ENCODE data around the gene BLID. TPM values are rescaled to one million over a fixed set of nuclear protein-coding genes. Genes with fewer than 3 reads are reported as not detected.

Gene BLID
- total and polyA plus RNA-seq, 2 experiments from 2014 or later = not detected

GRCh38 chr11:122123263-122123929 is 7.4 kb upstream of the BLID start:
- H3K4me1 Mint-ChIP-seq = no peaks in the 10 kb centered on the region
- H3K79me2 ChIP-seq (replicated peaks; ENCODE audit: insufficient read depth) = no peaks in the 10 kb centered on the region

More at GRCh38 chr11:122123263-122123929, 7.4 kb upstream of the BLID start:
- no peaks in the 10 kb centered on the region for H3F3A ChIP-seq (replicated peaks; ENCODE audit: low read depth)
- no peaks in the 10 kb centered on the region for H4K20me1 ChIP-seq (replicated peaks; ENCODE audit: insufficient read depth)
- DNase-seq (ENCODE audit: low spot score) (no peak), ATAC-seq (no peak)
- H3K27ac ChIP-seq (ENCODE audit: low read depth) = no peak overlapping the region
- Mint-ChIP-seq H3K4me3 (no peak overlapping the region), H3K36me3 (ENCODE audit: low read depth) (no peaks in the 10 kb centered on the region), H3K27ac (no peak overlapping the region), H3K9me3 (no peaks in the 10 kb centered on the region), H3K27me3 (ENCODE audit: insufficient read depth, low read depth, poor library complexity) (peaks cover 4% of the 10 kb centered on the region)
- H3K27me3 ChIP-seq (ENCODE audit: insufficient read depth) = no peaks in the 10 kb centered on the region
- H3K4me3 ChIP-seq = no peak overlapping the region
- peaks cover 5% of the 10 kb centered on the region; the same call in 1 of the 2 replicates for H3K9me2 ChIP-seq (ENCODE audit: insufficient read depth)
- no peak overlapping the region for H3K4me2 ChIP-seq
- TF ChIP-seq ZNF331 (CRISPR knock-in tag; IDR thresholded peaks at IDR 0.05; ENCODE audit: low read depth) (no peak), STAT1 (IDR thresholded peaks at IDR 0.05; ENCODE audit: unreplicated experiment) (no peak), EZH2 (IDR thresholded peaks at IDR 0.05; ENCODE audit: low read depth, unreplicated experiment) (no peak), CREB1 (CRISPR knock-in tag; IDR thresholded peaks at IDR 0.05; ENCODE audit: low read depth) (no peak), EZH2phosphoT487 (IDR thresholded peaks at IDR 0.05; ENCODE audit: unreplicated experiment) (no peak), ZNF114 (CRISPR knock-in tag; IDR thresholded peaks at IDR 0.05) (no peak), ETS1 (IDR thresholded peaks at IDR 0.05) (no peak), REST (IDR thresholded peaks at IDR 0.05; ENCODE audit: unreplicated experiment) (no peak), JUNB (IDR thresholded peaks at IDR 0.05; ENCODE audit: unreplicated experiment) (no peak)
- no peaks in the 10 kb centered on the region for H3K4me1 ChIP-seq (ENCODE audit: insufficient read depth)
- no peak overlapping the region for H2AFZ ChIP-seq
- no peaks in the 10 kb centered on the region for H3K36me3 ChIP-seq (ENCODE audit: insufficient read depth)

Measured in GM23338 (cell line).